ENCODE data around the gene NQO2. TPM values are rescaled to one million over a fixed set of nuclear protein-coding genes. Genes with fewer than 3 reads are reported as not detected.

NQO2 gene
- total RNA-seq, 1 experiment from 2014 or later, result 105 TPM

DNA sequence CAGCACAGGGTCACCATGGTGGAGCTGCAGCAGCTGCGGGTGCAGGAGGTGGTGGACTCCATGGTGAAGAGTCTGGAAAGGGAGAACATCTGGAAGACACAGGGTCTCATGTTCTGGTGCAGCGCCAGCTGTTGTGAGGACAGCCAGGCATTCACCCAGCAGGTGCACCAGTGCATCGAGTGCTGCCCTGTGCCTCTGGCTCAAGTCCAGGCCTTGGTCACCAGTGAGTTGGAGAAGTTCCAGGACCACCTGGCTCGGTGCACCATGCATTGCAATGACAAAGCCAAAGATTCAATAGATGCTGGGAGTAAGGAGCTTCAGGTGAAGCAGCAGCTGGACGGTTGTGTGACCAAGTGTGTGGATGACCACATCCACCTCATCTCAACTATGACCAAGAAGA, 45.7 kb downstream of the NQO2 start:
- Histone ChIP-seq H3K27ac (ENCODE audit: insufficient read length, low read depth, low read length) (no peak overlapping the region), H4K5ac (ENCODE audit: insufficient read length, low read depth, low read length) (no peak overlapping the region), H3K4me1 (ENCODE audit: insufficient read depth, low read length) (no peaks in the 10 kb centered on the region; the same call in 1 of the 2 replicates), H3K27me3 (ENCODE audit: insufficient read depth, low read length) (no peaks in the 10 kb centered on the region), H3K56ac (ENCODE audit: insufficient read length, low read depth, low read length) (no peak overlapping the region), H3K9ac (ENCODE audit: extremely low read depth, insufficient read length, low read length) (no peak overlapping the region), H2AFZ (ENCODE audit: low read length) (no peak overlapping the region), H3K18ac (ENCODE audit: insufficient read length, low read depth, low read length) (no peak overlapping the region), H4K91ac (ENCODE audit: insufficient read length, low read depth, low read length) (no peak overlapping the region), H3K9me3 (ENCODE audit: control insufficient read depth, low read depth, low read length) (no peaks in the 10 kb centered on the region), H3K23me2 (ENCODE audit: insufficient read length, low read depth, low read length, poor library complexity, severe bottlenecking) (no peaks in the 10 kb centered on the region), H4K20me1 (ENCODE audit: control insufficient read depth, insufficient read depth, insufficient read length) (no peaks in the 10 kb centered on the region), H2BK120ac (ENCODE audit: low read depth, low read length, poor library complexity, severe bottlenecking) (no peak overlapping the region), H2BK15ac (ENCODE audit: low read depth, low read length) (no peak overlapping the region), H2AK5ac (ENCODE audit: insufficient read length, low read length) (no peak overlapping the region), H4K8ac (replicated peaks; ENCODE audit: insufficient read length, low read depth, low read length) (no peak overlapping the region), H2BK5ac (ENCODE audit: insufficient read length, low read length) (no peak overlapping the region), H3K4me2 (ENCODE audit: insufficient read depth, insufficient read length, low read length) (no peak overlapping the region), H3K79me2 (ENCODE audit: insufficient read depth, low read length) (no peaks in the 10 kb centered on the region), H2BK12ac (ENCODE audit: insufficient read length, low read depth, low read length) (no peak overlapping the region), H2BK20ac (ENCODE audit: low read depth, low read length, poor library complexity, severe bottlenecking) (no peak overlapping the region), H3K4ac (ENCODE audit: low read depth, low read length) (no peak overlapping the region), H3K14ac (ENCODE audit: insufficient read depth, low read length) (no peak overlapping the region), H3K79me1 (ENCODE audit: insufficient read depth, low read depth, low read length, poor library complexity, severe bottlenecking) (no peaks in the 10 kb centered on the region), H3K23ac (ENCODE audit: insufficient read length, low read depth, low read length) (no peak overlapping the region), H3T11ph (ENCODE audit: low read length) (no peak overlapping the region)
- Mint-ChIP-seq H3K36me3 (ENCODE audit: insufficient read depth in 1 of 3, low read depth in 3 of 3) (peaks cover 0 to 1% (median 0%) of the 10 kb centered on the region in 3 experiments; a peak in 1 of 7 replicates), H3K27me3 (ENCODE audit: low read depth) (peaks cover 4% of the 10 kb centered on the region; the same call in 1 of the 2 replicates), H3K4me3 (no peak overlapping the region), H3K9me3 (peaks cover 0 to 3% of the 10 kb centered on the region in 2 experiments; a peak in 1 of 5 replicates), H3K4me1 (peaks cover 12% of the 10 kb centered on the region in 2 experiments), H3K27ac (no peak overlapping the region)
- WGBS (ENCODE audit: extremely low coverage, insufficient read length, low lambda C conversion rate), result no CpG with 5 or more reads among the region's 5 CpGs
- DNase-seq, result no peak
- TF ChIP-seq, protein P1, sequence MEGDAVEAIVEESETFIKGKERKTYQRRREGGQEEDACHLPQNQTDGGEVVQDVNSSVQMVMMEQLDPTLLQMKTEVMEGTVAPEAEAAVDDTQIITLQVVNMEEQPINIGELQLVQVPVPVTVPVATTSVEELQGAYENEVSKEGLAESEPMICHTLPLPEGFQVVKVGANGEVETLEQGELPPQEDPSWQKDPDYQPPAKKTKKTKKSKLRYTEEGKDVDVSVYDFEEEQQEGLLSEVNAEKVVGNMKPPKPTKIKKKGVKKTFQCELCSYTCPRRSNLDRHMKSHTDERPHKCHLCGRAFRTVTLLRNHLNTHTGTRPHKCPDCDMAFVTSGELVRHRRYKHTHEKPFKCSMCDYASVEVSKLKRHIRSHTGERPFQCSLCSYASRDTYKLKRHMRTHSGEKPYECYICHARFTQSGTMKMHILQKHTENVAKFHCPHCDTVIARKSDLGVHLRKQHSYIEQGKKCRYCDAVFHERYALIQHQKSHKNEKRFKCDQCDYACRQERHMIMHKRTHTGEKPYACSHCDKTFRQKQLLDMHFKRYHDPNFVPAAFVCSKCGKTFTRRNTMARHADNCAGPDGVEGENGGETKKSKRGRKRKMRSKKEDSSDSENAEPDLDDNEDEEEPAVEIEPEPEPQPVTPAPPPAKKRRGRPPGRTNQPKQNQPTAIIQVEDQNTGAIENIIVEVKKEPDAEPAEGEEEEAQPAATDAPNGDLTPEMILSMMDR (conservative IDR thresholded peaks at IDR 0.05), result no peak

Measured in H9 (cell line).